Head of caudate nucleus (tissue), 42 donors: ENCODE measurements around the gene TMEM154.

Source experiments
- DNase-seq, 42 donors: peaks; one replicate each; pipeline versions ENCODE4 v3.0.0 to v3.0.0-alpha.2; 2020 to 2021; ENCODE audit warnings: mixed read lengths in 7 of 42
- intact Hi-C: fragments of 100-400 bp; cut with DNase I; formaldehyde crosslinking; loops from one replicate; pipeline ENCODE4 v1.15.0; 2022

Gene TMEM154

GRCh38 chr4:152679414-152680281 is at the start of gene TMEM154:
TMEM154 (minus strand) TSS chr4:152679997; CDS start chr4:152679933, 64 bp downstream.
- intact Hi-C loops, result no loop called here
- peak in 41 of 42 donors; percentile 34 to 84 (median 65) for DNase-seq

- intact Hi-C loops, result no loop called here
Observed at GRCh38 chr4:152729466-152729865, 49.7 kb upstream of the TMEM154 start.

GRCh38 chr4:152728343-152728742 is 48.5 kb upstream of the TMEM154 start:
- no peak for DNase-seq
- intact Hi-C loops, result no loop called here

More at GRCh38 chr4:152729466-152729865, 49.7 kb upstream of the TMEM154 start:
- no peak for DNase-seq

GRCh38 chr4:152727784-152728183 is 48.0 kb upstream of the TMEM154 start:
- intact Hi-C loops, result no loop called here
- DNase-seq, result no peak

- intact Hi-C loops, result no loop called here
- no peak for DNase-seq
Observed at GRCh38 chr4:152724494-152724893, 44.7 kb upstream of the TMEM154 start.

- intact Hi-C loops, result no loop called here
Observed at GRCh38 chr4:152723236-152723635, 43.4 kb upstream of the TMEM154 start.

GRCh38 chr4:152719801-152720556 is 40.2 kb upstream of the TMEM154 start:
- DNase-seq, result no peak

More at GRCh38 chr4:152723236-152723635, 43.4 kb upstream of the TMEM154 start:
- DNase-seq, result no peak

GRCh38 chr4:152719291-152719690 is 39.5 kb upstream of the TMEM154 start:
- DNase-seq, result no peak
- intact Hi-C loops, result no loop called here

More at GRCh38 chr4:152719801-152720556, 40.2 kb upstream of the TMEM154 start:
- intact Hi-C loops, result no loop called here

- intact Hi-C loops, result no loop called here
- no peak for DNase-seq
Observed at GRCh38 chr4:152715076-152715475, 35.3 kb upstream of the TMEM154 start.

GRCh38 chr4:152713951-152714705 is 34.3 kb upstream of the TMEM154 start:
- no peak for DNase-seq
- intact Hi-C loops, result no loop called here

GRCh38 chr4:152709675-152710438 is 30.1 kb upstream of the TMEM154 start:
- intact Hi-C loops, result no loop called here
- no peak for DNase-seq

- intact Hi-C loops, result no loop called here
- no peak for DNase-seq
Observed at GRCh38 chr4:152708796-152709195, 29.0 kb upstream of the TMEM154 start.

GRCh38 chr4:152708361-152708760 is 28.6 kb upstream of the TMEM154 start:
- intact Hi-C loops, result no loop called here
- DNase-seq, result no peak

GRCh38 chr4:152707632-152708031 is 27.8 kb upstream of the TMEM154 start:
- intact Hi-C loops, result no loop called here
- DNase-seq, result no peak

- intact Hi-C loops, result no loop called here
- no peak for DNase-seq
Observed at GRCh38 chr4:152705903-152706302, 26.1 kb upstream of the TMEM154 start.

GRCh38 chr4:152704788-152705187 is 25.0 kb upstream of the TMEM154 start:
- intact Hi-C loops, result no loop called here
- DNase-seq, result no peak

GRCh38 chr4:152700151-152700550 is 20.4 kb upstream of the TMEM154 start:
- intact Hi-C loops, result no loop called here
- no peak for DNase-seq

- no peak for DNase-seq
- intact Hi-C loops, result no loop called here
Observed at GRCh38 chr4:152699313-152699712, 19.5 kb upstream of the TMEM154 start.

GRCh38 chr4:152698089-152698499 is 18.3 kb upstream of the TMEM154 start:
- no peak for DNase-seq
- intact Hi-C loops, result no loop called here
